ENCODE results near the gene MIAT. TPM values are rescaled to one million over a fixed set of nuclear protein-coding genes. Genes with fewer than 3 reads are reported as not detected.

MIAT gene
- total RNA-seq, 4 donors from 2014 or later, result 0.42 to 1.5 (median 0.62) TPM

GRCh38 chr22:26619510-26619909, 37.9 kb upstream of the MIAT start:
- H3K4me3 ChIP-seq, result no peak overlapping the region
- H3K36me3 ChIP-seq, result no peaks in the 10 kb centered on the region
- no peaks in the 10 kb centered on the region for H3K9me3 ChIP-seq
- WGBS, 2 donors, result 35 to 38% methylated on average over 6 of the region's 6 CpGs
- no peak for TF ChIP-seq EP300 (IDR thresholded peaks at IDR 0.05)
- H3K4me1 ChIP-seq, result peaks cover 0 to 8% (median 2%) of the 10 kb centered on the region in 4 donors
- H3K27ac ChIP-seq, result no peak overlapping the region
- no peak for DNase-seq (ENCODE audit: low spot score in 2 of 2)
- peaks cover 0 to 13% of the 10 kb centered on the region in 2 donors for H3K27me3 ChIP-seq

- Histone ChIP-seq H3K9me3 (no peaks in the 10 kb centered on the region), H3K27me3 (peaks cover 0 to 10% of the 10 kb centered on the region in 2 donors), H3K36me3 (no peaks in the 10 kb centered on the region), H3K27ac (no peak overlapping the region), H3K4me1 (peaks cover 0 to 6% (median 2%) of the 10 kb centered on the region in 4 donors), H3K4me3 (no peak overlapping the region)
- DNase-seq (ENCODE audit: low spot score in 2 of 2), result no peak
- TF ChIP-seq CTCF (IDR thresholded peaks at IDR 0.05) (no peak), POLR2A (IDR thresholded peaks at IDR 0.05) (no peak), EP300 (IDR thresholded peaks at IDR 0.05) (no peak)
- WGBS, 2 donors, result 76 to 82% methylated on average over 2 of the region's 2 CpGs
These were observed 37.2 kb upstream of the MIAT start for GRCh38 chr22:26620197-26620596.

GRCh38 chr22:26621663-26622062, 35.7 kb upstream of the MIAT start, which contains the start of gene CRYBA4:
Gene CRYBA4, plus strand, starts transcription at chr22:26621963. Its CDS starts 634 bp downstream, at chr22:26622597.
- Histone ChIP-seq H3K4me1 (peaks cover 0 to 6% (median 2%) of the 10 kb centered on the region in 4 donors), H3K27ac (no peak within 1 kb of the TSS), H3K9me3 (no peaks in the 10 kb centered on the region), H3K27me3 (peaks cover 0 to 4% of the 10 kb centered on the region in 2 donors), H3K4me3 (no peak within 1 kb of the TSS), H3K36me3 (no peaks in the 10 kb centered on the region)
- WGBS, 2 donors, result 63 to 65% methylated on average over 3 to 7 of the region's 7 CpGs
- TF ChIP-seq POLR2A (IDR thresholded peaks at IDR 0.05) (no peak), EP300 (IDR thresholded peaks at IDR 0.05) (no peak), CTCF (IDR thresholded peaks at IDR 0.05) (no peak)
- DNase-seq (ENCODE audit: low spot score in 2 of 2), result no peak

- no peak overlapping the region for H3K4me3 ChIP-seq
- no peak for DNase-seq (ENCODE audit: low spot score in 2 of 2)
- no peaks in the 10 kb centered on the region for H3K9me3 ChIP-seq
- H3K36me3 ChIP-seq, result no peaks in the 10 kb centered on the region
- H3K27ac ChIP-seq, result no peak overlapping the region
- peaks cover 0 to 4% of the 10 kb centered on the region in 2 donors for H3K27me3 ChIP-seq
- WGBS, 2 donors, result 89 to 93% methylated on average over 1 of the region's 1 CpG
- TF ChIP-seq EP300 (IDR thresholded peaks at IDR 0.05) (no peak), CTCF (IDR thresholded peaks at IDR 0.05) (no peak), POLR2A (IDR thresholded peaks at IDR 0.05) (no peak)
- peaks cover 0 to 6% (median 0%) of the 10 kb centered on the region in 4 donors for H3K4me1 ChIP-seq
These were observed 33.4 kb upstream of the MIAT start for GRCh38 chr22:26623984-26624383.

- Histone ChIP-seq H3K4me3 (no peak overlapping the region), H3K27ac (no peak overlapping the region), H3K27me3 (peaks cover 0 to 4% of the 10 kb centered on the region in 2 donors), H3K4me1 (no peaks in the 10 kb centered on the region), H3K9me3 (no peaks in the 10 kb centered on the region), H3K36me3 (no peaks in the 10 kb centered on the region)
- TF ChIP-seq CTCF (IDR thresholded peaks at IDR 0.05) (no peak), POLR2A (IDR thresholded peaks at IDR 0.05) (no peak), EP300 (IDR thresholded peaks at IDR 0.05) (no peak)
- DNase-seq (ENCODE audit: low spot score in 2 of 2), result no peak
- 79 to 86% methylated on average over 11 to 12 of the region's 12 CpGs for WGBS, 2 donors
These were observed 32.6 kb upstream of the MIAT start for GRCh38 chr22:26624803-26625202.

Data from tibial nerve (tissue), 4 donors.